OCI-LY1 (cell line): Measurements from ENCODE around the gene FSTL5.

ENCODE experiments used
- H2AFZ ChIP-seq: fragments of 200-600 bp; sonication (generic), shearing (Covaris generic); 2 replicates; pipeline ENCODE4 v1.6.0; 2014; ENCODE audit warnings: antibody characterized with exemption, mild to moderate bottlenecking, low read length
- H3F3A ChIP-seq: fragments of 200-600 bp; sonication (generic), shearing (Covaris generic); 2 replicates; pipeline ENCODE4 v1.6.0; 2014; ENCODE audit warnings: mild to moderate bottlenecking, antibody characterized with exemption, low read length, moderate library complexity; ENCODE audit not compliant: insufficient read depth
- H3K27ac ChIP-seq: fragments of 200-600 bp; sonication (generic); 2 replicates; pipeline ENCODE4 v1.5.1; 2014; ENCODE audit warnings: low read length, mixed run types, mild to moderate bottlenecking, low read depth; ENCODE audit not compliant: poor library complexity, severe bottlenecking
- H3K27me3 ChIP-seq: fragments of 200-600 bp; sonication (generic); 2 replicates; pipeline ENCODE4 v1.6.0; 2014; ENCODE audit warnings: antibody characterized with exemption, mild to moderate bottlenecking, low read length, moderate library complexity; ENCODE audit not compliant: insufficient read depth
- H3K36me3 ChIP-seq: fragments of 200-600 bp; sonication (generic); 2 replicates; pipeline ENCODE4 v1.6.1; 2014; ENCODE audit warnings: mild to moderate bottlenecking, antibody characterized with exemption, low read length, moderate library complexity, mixed read lengths; ENCODE audit not compliant: insufficient read depth
- H3K4me1 ChIP-seq: fragments of 200-600 bp; sonication (generic); 2 replicates; pipeline ENCODE4 v1.5.1; 2014; ENCODE audit warnings: mild to moderate bottlenecking, low read length, moderate library complexity; ENCODE audit not compliant: insufficient read depth, severe bottlenecking
- H3K4me2 ChIP-seq: fragments of 200-600 bp; sonication (generic), shearing (Covaris generic); 2 replicates; pipeline ENCODE4 v1.6.1; 2014; ENCODE audit warnings: low read length
- H3K4me3 ChIP-seq: fragments of 200-600 bp; sonication (generic); 2 replicates; pipeline ENCODE4 v1.5.1; 2014; ENCODE audit warnings: low read length, low read depth, mild to moderate bottlenecking, mixed read lengths; ENCODE audit not compliant: poor library complexity, severe bottlenecking
- H3K79me2 ChIP-seq: fragments of 200-600 bp; shearing (Covaris generic); 2 replicates; pipeline ENCODE4 v1.6.1; 2016; ENCODE audit warnings: mixed run types, low read length, mixed read lengths; ENCODE audit not compliant: insufficient read depth
- H3K9ac ChIP-seq: fragments of 200-600 bp; sonication (generic), shearing (Covaris generic); 2 replicates; pipeline ENCODE4 v1.6.1; 2014; ENCODE audit warnings: mild to moderate bottlenecking, low read length, mixed read lengths
- H3K9me2 ChIP-seq: fragments of 200-600 bp; sonication (generic), shearing (Covaris generic); 2 replicates; pipeline ENCODE4 v1.6.1; 2014; ENCODE audit warnings: low read depth, mild to moderate bottlenecking, low read length, mixed read lengths
- H3K9me3 ChIP-seq: fragments of 200-600 bp; shearing (Covaris generic); 2 replicates; pipeline ENCODE4 v1.6.1; 2014; ENCODE audit warnings: low read length, mixed read lengths
- H4K20me1 ChIP-seq: fragments of 200-600 bp; sonication (generic), shearing (Covaris generic); 2 replicates; pipeline ENCODE4 v1.6.0; 2016; ENCODE audit warnings: mild to moderate bottlenecking, low read length; ENCODE audit not compliant: insufficient read depth
- EZH2 ChIP-seq: fragments of 200-600 bp; sonication (generic), shearing (Covaris generic); IDR thresholded peaks from 2 replicates; pipeline ENCODE4 v1.8.0; 2017; ENCODE audit warnings: borderline replicate concordance, mixed run types, mild to moderate bottlenecking, antibody characterized with exemption, low read length, moderate library complexity, mixed read lengths
- TF ChIP-seq, protein P1 (sequence below): fragments of 200-600 bp; sonication (generic), shearing (Covaris generic); IDR thresholded peaks from 2 replicates; pipeline ENCODE4 v1.5.1; 2017; ENCODE audit warnings: mild to moderate bottlenecking, antibody characterized with exemption, low read length, moderate library complexity, mixed read lengths

Gene FSTL5

DNA sequence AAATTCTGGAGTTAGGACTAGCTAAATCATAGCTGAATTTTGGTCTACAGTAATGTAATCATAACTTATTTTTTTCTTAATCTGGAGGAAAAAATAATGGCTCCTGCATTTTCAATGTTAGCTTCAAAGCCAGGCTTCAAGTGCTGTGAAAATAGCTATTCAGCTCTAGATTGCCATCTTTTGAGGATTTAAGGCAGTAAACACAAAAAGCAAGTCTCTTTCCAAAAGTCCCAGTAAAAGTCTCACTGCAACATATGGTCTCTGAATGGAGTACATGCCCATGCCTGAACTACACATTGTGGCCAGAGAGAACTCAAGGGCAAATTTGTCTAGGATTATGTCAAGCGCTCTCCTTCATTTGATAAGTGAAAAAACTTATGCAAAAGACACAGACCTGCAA lies 720.9 kb downstream of the FSTL5 start:
- no peaks in the 10 kb centered on the region for H3K9me2 ChIP-seq
- no peak overlapping the region for H3K4me3 ChIP-seq
- H3K9me3 ChIP-seq = no peaks in the 10 kb centered on the region
- H2AFZ ChIP-seq = no peak overlapping the region
- TF ChIP-seq, protein P1, sequence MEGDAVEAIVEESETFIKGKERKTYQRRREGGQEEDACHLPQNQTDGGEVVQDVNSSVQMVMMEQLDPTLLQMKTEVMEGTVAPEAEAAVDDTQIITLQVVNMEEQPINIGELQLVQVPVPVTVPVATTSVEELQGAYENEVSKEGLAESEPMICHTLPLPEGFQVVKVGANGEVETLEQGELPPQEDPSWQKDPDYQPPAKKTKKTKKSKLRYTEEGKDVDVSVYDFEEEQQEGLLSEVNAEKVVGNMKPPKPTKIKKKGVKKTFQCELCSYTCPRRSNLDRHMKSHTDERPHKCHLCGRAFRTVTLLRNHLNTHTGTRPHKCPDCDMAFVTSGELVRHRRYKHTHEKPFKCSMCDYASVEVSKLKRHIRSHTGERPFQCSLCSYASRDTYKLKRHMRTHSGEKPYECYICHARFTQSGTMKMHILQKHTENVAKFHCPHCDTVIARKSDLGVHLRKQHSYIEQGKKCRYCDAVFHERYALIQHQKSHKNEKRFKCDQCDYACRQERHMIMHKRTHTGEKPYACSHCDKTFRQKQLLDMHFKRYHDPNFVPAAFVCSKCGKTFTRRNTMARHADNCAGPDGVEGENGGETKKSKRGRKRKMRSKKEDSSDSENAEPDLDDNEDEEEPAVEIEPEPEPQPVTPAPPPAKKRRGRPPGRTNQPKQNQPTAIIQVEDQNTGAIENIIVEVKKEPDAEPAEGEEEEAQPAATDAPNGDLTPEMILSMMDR = no peak
- no peak for TF ChIP-seq EZH2
- H3K27me3 ChIP-seq = no peaks in the 10 kb centered on the region
- no peaks in the 10 kb centered on the region for H3F3A ChIP-seq
- no peak overlapping the region for H3K9ac ChIP-seq
- H3K79me2 ChIP-seq = no peaks in the 10 kb centered on the region
- no peaks in the 10 kb centered on the region for H3K36me3 ChIP-seq
- H4K20me1 ChIP-seq = no peaks in the 10 kb centered on the region
- no peak overlapping the region for H3K27ac ChIP-seq
- no peak overlapping the region for H3K4me2 ChIP-seq
- H3K4me1 ChIP-seq = no peaks in the 10 kb centered on the region

GRCh38 chr4:161438096-161438495 lies 725.7 kb downstream of the FSTL5 start:
- Histone ChIP-seq H3K27me3 (no peaks in the 10 kb centered on the region), H3K9me2 (no peaks in the 10 kb centered on the region), H3K4me3 (no peak overlapping the region), H3K79me2 (no peaks in the 10 kb centered on the region), H3K27ac (no peak overlapping the region), H3K9me3 (no peaks in the 10 kb centered on the region), H3K36me3 (no peaks in the 10 kb centered on the region), H3F3A (no peaks in the 10 kb centered on the region), H3K4me1 (no peaks in the 10 kb centered on the region), H3K9ac (no peak overlapping the region), H2AFZ (no peak overlapping the region), H4K20me1 (no peaks in the 10 kb centered on the region), H3K4me2 (no peak overlapping the region)
- TF ChIP-seq, protein P1 = no peak
- no peak for TF ChIP-seq EZH2

- no peaks in the 10 kb centered on the region for H3K79me2 ChIP-seq
- no peak overlapping the region for H3K9ac ChIP-seq
- H4K20me1 ChIP-seq = no peaks in the 10 kb centered on the region
- H2AFZ ChIP-seq = no peak overlapping the region
- no peaks in the 10 kb centered on the region for H3K36me3 ChIP-seq
- no peaks in the 10 kb centered on the region for H3K9me2 ChIP-seq
- no peaks in the 10 kb centered on the region for H3K9me3 ChIP-seq
- H3K4me3 ChIP-seq = no peak overlapping the region
- no peaks in the 10 kb centered on the region for H3K27me3 ChIP-seq
- H3F3A ChIP-seq = no peaks in the 10 kb centered on the region
- H3K4me2 ChIP-seq = no peak overlapping the region
- TF ChIP-seq, protein P1 = no peak
- TF ChIP-seq EZH2 = no peak
- no peak overlapping the region for H3K27ac ChIP-seq
- no peaks in the 10 kb centered on the region for H3K4me1 ChIP-seq
These were observed 735.4 kb downstream of the FSTL5 start for GRCh38 chr4:161428180-161428965.
